ENCODE measurements around the gene SNRPB.
"Not testable (repeated sequence)": the region's sequence is repeated elsewhere in the genome, so short reads cannot be mapped to it uniquely, and the experiment has no call there.

The SNRPB gene

DNA sequence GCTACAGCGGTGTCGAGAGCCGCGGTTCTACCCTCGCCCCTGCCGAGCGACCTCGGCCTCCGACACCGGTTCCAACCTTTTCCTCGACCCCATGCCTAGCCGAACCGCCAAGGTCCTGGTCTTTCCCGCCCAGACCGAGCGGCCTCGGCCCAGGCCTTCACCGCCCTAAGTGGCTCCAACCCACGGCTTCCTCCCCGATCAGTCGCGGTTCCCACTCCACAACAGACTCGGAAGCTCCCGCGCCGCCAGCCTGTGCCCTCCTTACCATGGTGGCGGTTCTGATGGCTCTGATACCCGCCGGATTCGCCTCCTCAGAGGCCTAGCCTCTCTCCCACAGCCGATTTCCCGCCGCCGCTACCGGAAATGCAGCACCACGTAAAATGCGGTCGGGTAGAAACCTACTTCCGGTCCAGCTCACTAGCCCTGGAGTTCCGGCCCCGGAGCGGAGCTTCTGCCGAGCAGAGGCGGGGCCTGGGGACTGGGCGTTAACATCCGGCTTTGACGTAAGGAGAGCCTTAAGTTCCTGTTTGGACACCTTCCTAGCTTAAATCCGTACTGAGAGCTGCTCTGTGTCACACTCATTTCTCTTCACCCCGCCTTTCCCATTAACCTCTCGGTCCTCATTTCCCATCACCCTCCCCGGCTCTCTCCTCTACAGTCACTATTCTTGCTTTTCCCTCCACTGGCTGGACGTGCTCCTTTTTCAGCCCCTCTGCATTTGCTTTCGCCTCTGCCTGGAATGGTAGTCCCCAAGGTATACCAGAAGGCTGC is at the start of gene SNRPB:
Gene SNRPB (minus strand): TSS at position 367 of the 771 bp plus-strand sequence. CDS start 99 bp downstream, at position 268.
- peak; percentile 99 for DNase-seq

- DNase-seq, result no peak
Observed at GRCh38 chr20:2519115-2519809, 48.7 kb upstream of the SNRPB start.

- no peak for DNase-seq
Observed at GRCh38 chr20:2518558-2518957, 48.0 kb upstream of the SNRPB start.

DNA sequence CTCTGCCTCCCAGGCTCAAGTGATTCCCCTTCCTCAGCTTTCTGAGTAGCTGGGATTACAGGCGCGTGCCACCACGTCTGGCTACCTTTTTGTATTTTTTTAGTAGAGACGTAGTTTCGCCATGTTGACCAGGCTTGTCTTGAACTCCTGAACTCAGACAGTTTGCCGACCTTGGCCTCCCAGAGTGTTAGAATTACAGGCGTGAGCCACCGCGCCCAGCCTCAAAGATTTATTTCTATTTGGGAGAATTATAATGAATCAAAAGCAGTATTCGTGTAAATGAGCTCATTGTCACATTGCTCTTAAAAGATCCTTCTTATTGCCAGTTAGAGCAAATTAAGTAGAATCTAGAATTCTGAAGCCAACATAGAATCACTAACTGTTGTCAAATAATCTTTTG is 47.5 kb upstream of the SNRPB start:
- DNase-seq, result no peak

GRCh38 chr20:2516399-2516798 is 45.8 kb upstream of the SNRPB start:
- DNase-seq, result no peak

DNA sequence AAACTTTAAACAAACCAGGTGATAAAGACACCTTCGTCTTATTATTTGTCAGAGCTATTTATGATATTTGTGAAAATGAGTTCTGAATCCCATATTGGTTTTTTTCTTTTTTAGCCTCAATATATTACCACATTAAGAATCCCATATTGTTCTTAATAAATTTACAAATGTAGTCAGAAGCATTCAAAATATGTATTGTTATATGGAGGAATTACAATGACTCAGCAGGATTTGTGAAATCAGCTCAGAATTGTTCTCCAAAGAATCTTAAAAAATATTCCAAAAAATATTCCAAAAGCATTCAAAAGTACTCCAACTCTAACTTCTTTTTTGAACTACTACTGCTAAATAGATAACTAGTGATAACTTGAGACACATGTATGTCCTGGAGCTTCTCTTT is 44.6 kb upstream of the SNRPB start:
- DNase-seq, result no peak

GRCh38 chr20:2509794-2510193 is 39.2 kb upstream of the SNRPB start:
- DNase-seq, result no peak

GRCh38 chr20:2509468-2509781 is 38.8 kb upstream of the SNRPB start:
- DNase-seq, result no peak

DNA sequence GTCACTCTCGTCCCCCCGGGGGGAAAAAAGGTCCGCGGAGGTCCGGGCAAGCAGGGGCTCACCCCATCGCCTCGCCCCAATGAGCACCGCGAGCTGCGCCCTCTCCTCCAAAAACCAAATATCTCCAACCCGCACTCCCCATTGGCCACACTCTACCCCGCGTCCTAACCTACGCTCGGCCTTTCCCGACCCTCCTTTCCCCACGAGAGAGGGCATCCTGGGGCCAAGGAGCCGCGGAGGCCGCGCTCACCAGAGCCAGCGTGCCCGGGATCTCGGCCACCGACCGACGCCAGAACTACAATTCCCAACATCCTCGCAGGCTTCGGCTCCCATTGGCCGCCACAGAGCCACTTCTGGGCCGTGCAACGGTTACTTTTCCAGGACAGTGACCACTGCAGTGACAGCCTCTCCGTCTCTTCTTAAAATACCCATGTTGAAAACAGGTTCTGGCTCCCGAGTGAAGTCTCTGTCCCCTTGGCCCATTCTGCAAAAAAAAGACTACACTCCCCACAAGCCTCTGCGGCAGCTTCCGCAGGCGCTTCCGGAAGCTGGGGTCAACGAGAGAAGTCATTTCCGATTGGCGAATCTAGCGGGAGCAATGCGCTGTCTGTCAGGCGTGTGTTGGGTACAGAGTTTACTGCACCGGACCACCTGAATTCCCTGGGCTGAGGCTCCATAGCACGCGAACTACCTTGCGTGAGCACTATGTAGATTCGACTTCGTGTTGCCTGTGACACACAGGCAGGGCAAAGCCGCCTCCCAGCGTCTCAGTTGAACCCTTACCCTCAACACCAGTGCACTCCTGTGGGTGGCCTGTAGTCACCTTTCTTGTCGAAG is 38.3 kb upstream of the SNRPB start, which contains the start of gene ZNF343:
Gene ZNF343 (minus strand): TSS at position 285 of the 837 bp plus-strand sequence. CDS start 15,020 bp downstream, outside the sequence.
- DNase-seq, result peak; percentile 89

DNA sequence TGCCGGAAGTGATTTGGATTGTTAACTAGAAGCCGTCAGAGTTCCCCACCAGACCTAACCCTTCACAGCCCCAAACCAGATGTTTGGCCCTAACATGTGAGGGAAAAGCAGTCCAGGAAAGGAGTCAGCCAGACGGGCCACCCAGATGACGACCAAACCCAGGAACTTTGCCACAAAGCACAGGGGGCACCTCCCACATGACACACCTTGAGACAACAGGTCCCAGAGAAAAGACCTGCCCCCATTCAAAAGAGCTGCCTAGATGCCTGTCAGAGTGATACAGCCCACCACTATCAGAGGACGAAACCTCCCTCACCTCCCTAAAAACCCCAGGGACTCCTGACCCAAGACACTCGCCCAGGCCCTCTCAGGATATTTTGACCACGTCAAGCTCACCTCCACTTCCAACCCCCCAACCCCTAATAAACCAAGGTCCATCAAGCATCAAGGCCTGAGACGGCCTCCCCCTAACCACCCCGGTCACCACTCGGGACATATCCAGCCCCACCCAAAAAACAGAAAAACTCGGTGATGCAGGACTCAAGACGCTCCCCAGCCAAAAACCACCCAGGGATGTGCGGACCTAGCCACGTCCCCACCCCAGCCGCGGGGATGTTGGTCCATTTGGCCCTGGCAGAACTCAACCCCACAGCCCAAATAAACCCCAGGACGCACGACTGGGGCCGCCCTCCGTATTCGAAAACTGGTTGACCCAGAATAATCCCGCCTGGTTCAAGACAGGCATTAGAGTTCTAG is 37.5 kb upstream of the SNRPB start:
- DNase-seq, result no peak

- DNase-seq, result no peak
Observed at GRCh38 chr20:2507464-2507863, 36.9 kb upstream of the SNRPB start.

- not testable (repeated sequence) for DNase-seq
Observed at GRCh38 chr20:2506426-2506825, 35.8 kb upstream of the SNRPB start.

- DNase-seq, result not testable (repeated sequence)
Observed at GRCh38 chr20:2504803-2505202, 34.2 kb upstream of the SNRPB start.

- not testable (repeated sequence) for DNase-seq
Observed at GRCh38 chr20:2502808-2503384, 32.3 kb upstream of the SNRPB start.

DNA sequence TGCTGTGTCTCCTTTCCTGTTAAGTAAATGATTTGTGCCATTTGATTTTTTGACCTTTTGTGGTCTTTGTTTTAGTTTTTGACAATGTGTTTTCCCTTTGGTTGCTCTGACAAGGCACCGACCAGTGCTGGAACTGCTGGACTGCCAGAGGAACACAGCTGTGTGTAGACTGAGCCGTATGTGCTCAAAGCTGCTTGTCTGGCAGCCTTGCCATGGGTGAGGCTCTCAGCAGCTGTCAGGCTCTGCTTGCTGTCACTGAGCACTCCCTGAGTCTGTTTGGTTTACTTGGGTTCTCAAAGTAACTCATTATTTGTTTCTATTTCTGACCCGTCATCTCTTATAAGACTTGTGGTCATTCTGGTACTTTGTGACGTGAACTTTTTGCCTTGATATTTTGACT is 15.1 kb upstream of the SNRPB start:
- no peak for DNase-seq

GRCh38 chr20:2485080-2485479 is 14.5 kb upstream of the SNRPB start:
- no peak for DNase-seq

DNA sequence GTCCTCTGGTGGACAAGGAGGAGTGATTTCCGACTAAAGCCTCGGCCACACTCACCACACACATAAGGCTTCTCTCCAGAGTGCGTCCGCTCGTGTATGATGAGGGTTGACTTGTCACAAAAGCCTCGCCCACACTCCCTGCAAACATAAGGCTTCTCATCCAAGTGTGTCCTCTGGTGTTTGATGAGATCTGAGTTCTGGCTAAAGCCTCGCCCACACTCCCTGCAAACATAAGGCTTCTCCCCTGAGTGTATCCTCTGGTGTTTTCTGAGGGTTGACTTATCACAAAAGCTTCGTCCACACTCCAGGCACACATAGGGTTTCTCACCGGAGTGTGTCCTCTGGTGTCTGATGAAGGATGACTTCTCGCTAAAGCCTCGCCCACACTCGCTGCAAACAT is 12.9 kb upstream of the SNRPB start:
- no peak for DNase-seq

DNA sequence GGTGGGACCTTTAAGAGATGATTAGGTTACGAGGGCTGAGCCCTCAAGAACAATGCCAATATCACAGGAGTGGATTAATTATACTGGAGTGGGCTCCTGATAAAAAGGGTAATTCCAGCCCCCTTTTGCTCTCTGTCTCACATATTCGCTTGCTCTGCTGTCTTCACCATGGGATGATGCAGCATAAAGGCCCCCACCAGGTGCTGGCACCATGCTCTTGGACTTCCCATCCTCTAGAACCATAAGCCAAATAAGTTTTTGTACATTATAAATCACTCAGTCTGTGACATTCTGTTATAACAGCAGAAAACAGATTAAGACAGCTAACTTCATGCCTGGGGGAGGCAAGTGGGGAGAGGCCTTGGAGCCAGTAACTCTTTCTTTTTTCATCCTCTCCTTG is 9.8 kb upstream of the SNRPB start:
- no peak for DNase-seq

DNA sequence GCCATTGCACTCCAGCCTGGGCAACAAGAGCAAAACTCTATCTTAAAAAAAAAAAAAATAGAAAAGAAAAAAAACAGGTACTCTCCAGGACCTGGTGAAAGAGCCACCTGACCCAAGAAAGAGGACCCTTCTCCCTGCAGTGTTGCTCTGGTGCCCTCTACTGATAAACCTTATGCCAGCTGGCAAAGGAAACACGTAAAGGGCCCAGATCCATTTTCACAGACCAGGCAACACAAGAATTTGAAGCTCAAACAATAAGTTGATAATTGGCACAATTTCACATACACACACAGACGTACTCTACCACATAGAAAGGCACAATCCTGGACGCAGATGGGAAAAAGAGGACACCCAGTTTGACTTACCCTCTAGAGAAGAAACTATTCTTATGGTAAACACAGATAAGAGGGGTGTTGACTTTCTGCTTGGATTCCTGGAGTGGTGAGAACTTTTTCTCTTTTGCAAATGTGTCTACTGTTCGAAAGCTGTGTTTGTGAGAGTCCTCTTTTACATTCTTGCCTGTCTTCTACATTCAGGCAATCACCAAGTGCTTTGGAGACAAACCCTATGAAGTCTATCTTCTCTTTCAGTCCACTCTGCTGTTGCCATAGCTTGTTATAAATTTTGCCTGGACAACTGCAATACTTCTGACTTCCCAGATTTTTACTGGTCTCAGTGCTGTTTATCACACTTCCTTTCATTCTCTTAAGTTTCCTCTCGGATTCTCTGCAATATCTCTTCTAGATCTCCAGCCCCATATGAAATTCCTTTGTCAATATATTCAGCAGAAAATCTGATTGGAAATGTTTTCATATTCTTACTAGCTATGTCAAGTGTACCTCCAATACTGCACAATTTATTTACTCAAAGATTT is 6.4 kb upstream of the SNRPB start:
- DNase-seq, result no peak

DNA sequence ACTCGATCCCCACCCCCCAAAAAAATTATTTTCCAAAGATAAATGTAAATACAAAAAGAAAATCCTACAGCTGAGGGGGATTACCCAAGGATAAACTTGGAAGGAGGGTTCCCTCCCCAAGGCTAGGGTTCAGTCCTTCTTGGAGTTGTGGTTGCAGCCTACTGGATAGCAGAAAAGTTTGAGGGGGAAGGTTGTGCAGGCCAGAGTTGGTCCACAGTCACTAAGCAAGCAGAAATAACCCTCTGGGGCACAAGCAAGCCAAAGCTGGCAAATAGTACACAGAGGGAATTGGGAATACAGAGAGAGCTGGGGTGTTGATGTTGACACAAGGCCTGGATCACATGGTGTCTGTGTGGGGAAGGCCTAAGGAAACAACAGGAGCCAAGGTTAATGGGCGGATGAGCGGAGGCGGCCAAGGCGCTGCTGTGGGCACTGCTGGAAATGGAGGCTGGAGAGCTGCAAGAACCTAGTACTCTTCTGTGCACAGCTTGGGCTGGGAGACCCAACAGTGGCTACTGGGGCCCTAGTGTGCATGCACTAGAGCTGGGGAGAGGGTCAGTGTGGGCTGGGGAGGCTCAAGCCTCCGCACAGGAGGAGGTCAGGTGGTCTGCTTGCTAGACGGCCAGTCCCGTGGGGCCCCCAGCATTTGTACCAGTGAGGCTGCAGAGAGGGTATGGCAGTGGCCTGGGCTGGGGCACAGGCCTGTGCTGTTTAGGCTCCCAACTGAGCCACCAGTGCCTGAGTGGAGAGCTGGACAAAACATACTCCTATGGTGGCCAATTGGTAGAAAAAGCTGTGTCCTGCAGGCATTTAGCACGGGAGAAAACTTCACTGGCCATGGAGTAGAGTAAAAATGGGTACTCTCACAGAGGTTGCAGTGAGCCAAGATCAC is 5.5 kb upstream of the SNRPB start:
- no peak for DNase-seq

Data from NCI-H748 treated with DMSO at 0.1 percent for 48 hours (cell line).